Skeletal muscle tissue (tissue), 4 donors: ENCODE results near the gene MARCHF11. TPM values are rescaled to one million over a fixed set of nuclear protein-coding genes. Genes with fewer than 3 reads are reported as not detected.

Source experiments
- H3K27ac ChIP-seq: one replicate; pipeline ENCODE4 v1.7.0; 2013; ENCODE audit warnings: mild to moderate bottlenecking, low read depth, low read length, inconsistent platforms
- H3K27me3 ChIP-seq, 3 donors: one replicate each; pipeline ENCODE4 v1.7.0; 2013; ENCODE audit warnings: low read length in 3 of 3; ENCODE audit not compliant: control insufficient read depth in 3 of 3, insufficient read depth in 3 of 3
- H3K36me3 ChIP-seq, 3 donors: one replicate each; pipeline ENCODE4 v1.7.0; 2013; ENCODE audit warnings: low read length in 3 of 3; ENCODE audit not compliant: control insufficient read depth in 3 of 3, insufficient read depth in 3 of 3
- H3K4me1 ChIP-seq, 3 donors: one replicate each; pipeline ENCODE4 v1.7.0; 2013; ENCODE audit warnings: low read length in 3 of 3, mild to moderate bottlenecking in 3 of 3; ENCODE audit not compliant: control insufficient read depth in 3 of 3, insufficient read depth in 3 of 3
- H3K4me3 ChIP-seq, 3 donors: one replicate each; pipeline ENCODE4 v1.7.0; 2013; ENCODE audit warnings: low read length in 3 of 3
- H3K9ac ChIP-seq, 3 donors: one replicate each; pipeline ENCODE4 v1.7.0; 2013; ENCODE audit warnings: low read length in 3 of 3, mild to moderate bottlenecking in 3 of 3, moderate library complexity in 2 of 3, low read depth in 1 of 3
- H3K9me3 ChIP-seq, 3 donors: one replicate each; pipeline ENCODE4 v1.7.0; 2013; ENCODE audit warnings: low read length in 3 of 3; ENCODE audit not compliant: control insufficient read depth in 3 of 3
- total RNA-seq: library from RNA; depleted of rRNA; stranded (reverse); fragments of >200 nt; gene quantifications from one replicate; pipeline ENCODE4 v1.2.3, GENCODE V29; 2014
- donor health status: Osteomylitis.

MARCHF11 gene, protein sequence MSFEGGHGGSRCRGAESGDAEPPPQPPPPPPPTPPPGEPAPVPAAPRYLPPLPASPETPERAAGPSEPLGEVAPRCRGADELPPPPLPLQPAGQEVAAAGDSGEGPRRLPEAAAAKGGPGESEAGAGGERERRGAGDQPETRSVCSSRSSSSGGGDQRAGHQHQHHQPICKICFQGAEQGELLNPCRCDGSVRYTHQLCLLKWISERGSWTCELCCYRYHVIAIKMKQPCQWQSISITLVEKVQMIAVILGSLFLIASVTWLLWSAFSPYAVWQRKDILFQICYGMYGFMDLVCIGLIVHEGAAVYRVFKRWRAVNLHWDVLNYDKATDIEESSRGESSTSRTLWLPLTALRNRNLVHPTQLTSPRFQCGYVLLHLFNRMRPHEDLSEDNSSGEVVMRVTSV
- total RNA-seq, result 1.0 TPM

DNA sequence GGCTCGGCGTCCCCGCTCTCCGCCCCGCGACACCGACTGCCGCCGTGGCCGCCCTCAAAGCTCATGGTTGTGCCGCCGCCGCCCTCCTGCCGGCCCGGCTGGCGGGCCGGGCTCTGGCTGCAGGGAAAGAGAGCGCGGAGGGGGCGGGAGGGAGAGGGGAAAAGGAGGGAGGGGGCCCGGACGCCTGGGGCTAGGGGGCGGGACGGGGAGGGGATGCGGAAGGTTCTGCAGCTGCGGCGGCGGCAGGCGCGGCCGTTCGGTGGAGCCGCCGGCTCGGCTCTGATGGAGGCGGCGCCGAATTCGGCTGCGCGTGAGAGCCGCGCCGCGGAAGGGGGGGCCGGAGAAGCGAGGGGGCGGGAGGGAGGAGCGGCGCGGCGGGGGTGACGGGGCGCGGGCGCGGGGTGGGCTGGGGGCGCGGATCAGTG, at the start of gene MARCHF11:
MARCHF11 (minus strand) TSS at position 281 of the 425 bp plus-strand sequence; CDS start at position 65, 216 bp downstream.
- Histone ChIP-seq H3K4me3 (no peak within 1 kb of the TSS), H3K36me3 (no peaks in the 10 kb centered on the region), H3K4me1 (no peaks in the 10 kb centered on the region), H3K27me3 (peaks cover 20 to 38% (median 22%) of the 10 kb centered on the region in 3 donors), H3K9ac (no peak within 1 kb of the TSS), H3K9me3 (no peaks in the 10 kb centered on the region), H3K27ac (no peak within 1 kb of the TSS)

DNA sequence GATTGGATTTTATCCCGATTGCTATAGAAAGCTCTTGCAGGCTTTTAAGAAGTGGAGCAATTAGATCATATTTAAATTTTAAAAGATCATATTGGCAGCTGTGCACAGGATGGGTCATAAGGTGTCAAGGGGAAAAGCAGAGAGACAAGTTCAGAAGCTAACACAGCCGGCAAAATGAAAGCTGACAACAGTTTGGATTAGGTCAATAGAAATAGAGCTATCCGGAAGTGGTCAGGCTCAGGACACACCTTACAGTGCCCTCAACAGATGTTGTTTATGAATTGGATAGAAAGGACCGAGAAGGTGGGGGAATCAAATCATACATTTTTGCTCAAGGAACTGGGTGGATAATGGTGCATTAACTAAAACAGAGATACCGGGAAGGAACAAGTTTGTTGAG, 46.3 kb upstream of the MARCHF11 start:
- Histone ChIP-seq H3K4me1 (no peaks in the 10 kb centered on the region), H3K27ac (no peak overlapping the region), H3K9ac (no peak overlapping the region), H3K4me3 (no peak overlapping the region), H3K36me3 (no peaks in the 10 kb centered on the region), H3K27me3 (no peaks in the 10 kb centered on the region), H3K9me3 (no peaks in the 10 kb centered on the region)

DNA sequence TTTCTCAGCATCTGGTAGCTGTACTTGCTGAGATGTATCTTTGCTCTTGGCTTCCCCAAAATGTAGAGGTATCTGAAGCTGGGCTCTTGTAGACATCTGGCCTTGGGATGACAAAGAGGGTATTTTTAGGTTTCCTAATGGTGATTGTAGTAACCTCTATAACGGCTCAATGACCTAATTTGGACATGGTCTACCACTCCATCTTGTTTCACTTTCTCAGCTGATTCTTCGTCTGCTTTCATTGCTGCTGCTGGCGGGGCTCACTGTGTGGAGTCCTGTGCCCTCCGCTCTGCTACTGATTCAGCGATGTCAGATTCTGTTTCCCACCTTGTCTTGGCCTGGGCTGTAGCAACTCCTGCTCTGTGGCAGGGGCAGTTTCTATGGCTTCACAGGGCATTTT, 12.7 kb upstream of the MARCHF11 start:
- H3K9ac ChIP-seq, result no peak overlapping the region
- no peaks in the 10 kb centered on the region for H3K4me1 ChIP-seq
- no peaks in the 10 kb centered on the region for H3K36me3 ChIP-seq
- H3K27me3 ChIP-seq, result peaks cover 0 to 2% (median 0%) of the 10 kb centered on the region in 3 donors
- no peak overlapping the region for H3K4me3 ChIP-seq
- no peak overlapping the region for H3K27ac ChIP-seq
- H3K9me3 ChIP-seq, result no peaks in the 10 kb centered on the region

DNA sequence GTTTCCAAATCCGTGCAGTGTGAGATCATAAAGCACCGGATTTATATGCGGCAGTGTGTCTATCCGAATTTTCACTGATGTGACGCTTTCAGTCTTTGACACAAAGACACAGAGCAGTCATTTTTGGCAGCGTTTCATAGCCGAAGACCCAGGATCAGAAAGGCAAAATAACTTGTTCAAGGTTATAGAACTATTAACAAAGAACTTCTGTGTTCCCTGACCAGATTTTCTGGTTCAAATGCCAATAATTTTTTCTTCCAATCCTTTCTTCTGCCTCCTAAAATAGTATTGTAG, 1.1 kb upstream of the MARCHF11 start:
- H3K9me3 ChIP-seq, result no peaks in the 10 kb centered on the region
- no peak overlapping the region for H3K27ac ChIP-seq
- H3K9ac ChIP-seq, result no peak overlapping the region
- peaks cover 20 to 32% (median 22%) of the 10 kb centered on the region in 3 donors for H3K27me3 ChIP-seq
- H3K36me3 ChIP-seq, result no peaks in the 10 kb centered on the region
- H3K4me3 ChIP-seq, result no peak overlapping the region
- no peaks in the 10 kb centered on the region for H3K4me1 ChIP-seq

DNA sequence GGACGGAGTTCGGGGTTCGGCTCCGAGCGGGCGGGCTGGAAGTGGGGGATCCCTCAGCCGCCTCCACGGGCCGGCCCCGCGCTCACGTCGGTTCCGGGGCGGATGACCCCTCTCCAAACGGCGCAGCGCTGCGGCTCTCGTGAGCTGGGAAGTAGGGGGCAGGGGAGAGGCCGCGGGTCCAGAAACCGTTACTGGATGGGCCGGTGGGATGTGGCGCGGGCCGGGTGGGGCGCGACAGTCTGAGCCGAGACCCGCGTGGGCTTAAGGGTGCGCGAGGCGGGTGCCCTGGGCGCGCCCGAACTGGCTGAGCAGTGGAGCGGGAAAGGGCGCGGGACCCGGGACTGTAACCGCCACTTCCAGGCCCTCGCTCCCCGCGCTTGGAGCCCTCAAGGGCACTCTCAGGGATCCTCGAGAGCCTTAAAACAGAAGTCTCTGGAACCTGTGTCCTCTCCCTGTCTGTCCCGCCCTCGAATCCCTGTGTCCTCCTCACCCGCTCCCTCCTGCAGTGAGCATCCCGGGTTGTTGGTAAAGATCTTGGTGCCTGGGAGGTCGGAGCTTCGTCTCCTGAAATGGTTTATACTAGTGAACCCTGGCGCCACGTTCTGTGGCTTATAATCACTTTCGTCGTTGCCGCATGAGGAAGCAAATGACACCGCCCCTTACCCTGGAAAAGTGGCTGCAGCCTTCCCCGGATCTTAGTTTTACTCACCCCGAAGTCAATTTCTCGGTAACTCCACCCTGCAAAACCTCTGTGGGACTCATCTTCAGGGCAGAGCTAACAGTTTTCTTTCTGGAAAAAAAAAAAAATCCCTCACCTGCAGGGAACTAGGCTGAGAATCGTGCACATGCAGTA, 571 bp upstream of the MARCHF11 start:
- Histone ChIP-seq H3K4me3 (no peak overlapping the region), H3K27ac (no peak overlapping the region), H3K27me3 (peaks cover 20 to 35% (median 22%) of the 10 kb centered on the region in 3 donors), H3K9ac (no peak overlapping the region), H3K36me3 (no peaks in the 10 kb centered on the region), H3K4me1 (no peaks in the 10 kb centered on the region), H3K9me3 (no peaks in the 10 kb centered on the region)

DNA sequence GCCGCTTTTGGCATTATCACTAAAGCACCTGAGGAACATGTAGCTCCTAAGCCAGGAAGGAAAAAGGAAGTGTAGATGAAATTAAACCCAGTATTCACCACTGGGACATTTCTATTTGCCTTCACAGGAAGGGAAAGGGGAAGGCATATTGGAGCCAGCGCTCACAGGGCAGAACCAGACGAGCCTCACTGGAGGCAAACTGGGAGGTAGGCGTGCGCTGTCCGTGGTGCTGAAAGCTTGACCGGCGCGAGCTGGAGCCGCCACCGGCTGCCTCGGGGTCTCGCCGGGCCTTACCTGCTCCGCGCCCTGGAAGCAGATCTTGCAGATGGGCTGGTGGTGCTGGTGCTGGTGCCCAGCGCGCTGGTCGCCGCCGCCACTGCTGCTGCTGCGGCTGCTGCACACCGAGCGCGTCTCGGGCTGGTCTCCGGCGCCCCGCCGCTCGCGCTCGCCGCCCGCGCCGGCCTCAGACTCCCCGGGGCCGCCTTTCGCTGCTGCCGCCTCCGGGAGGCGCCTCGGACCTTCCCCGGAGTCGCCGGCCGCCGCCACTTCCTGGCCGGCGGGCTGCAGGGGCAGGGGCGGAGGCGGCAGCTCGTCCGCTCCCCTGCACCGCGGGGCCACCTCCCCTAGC, 732 bp downstream of the MARCHF11 start:
- no peak overlapping the region for H3K4me3 ChIP-seq
- H3K36me3 ChIP-seq, result no peaks in the 10 kb centered on the region
- no peak overlapping the region for H3K27ac ChIP-seq
- H3K27me3 ChIP-seq, result peaks cover 20 to 38% (median 22%) of the 10 kb centered on the region in 3 donors
- no peaks in the 10 kb centered on the region for H3K9me3 ChIP-seq
- H3K4me1 ChIP-seq, result no peaks in the 10 kb centered on the region
- no peak overlapping the region for H3K9ac ChIP-seq

DNA sequence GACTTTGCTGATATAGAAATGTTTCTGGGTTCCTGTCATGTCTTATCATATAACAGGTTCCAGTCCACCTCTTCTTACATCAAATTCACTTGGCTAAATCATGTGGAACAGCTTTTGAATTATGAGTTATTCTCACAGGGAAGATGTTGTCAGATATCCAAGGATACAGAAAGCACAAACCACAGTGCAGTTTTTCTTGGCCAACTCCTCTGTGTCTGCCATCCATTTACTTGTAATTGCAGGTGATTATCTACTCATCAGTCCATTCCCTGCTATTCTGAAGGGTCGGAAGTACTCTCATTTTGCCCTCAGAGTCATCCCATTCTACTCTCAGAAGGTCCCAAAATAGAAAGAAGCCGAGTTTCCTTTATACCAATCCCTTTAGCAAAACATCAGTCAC, 10.0 kb downstream of the MARCHF11 start:
- Histone ChIP-seq H3K9ac (no peak overlapping the region), H3K27me3 (peaks cover 0 to 2% (median 0%) of the 10 kb centered on the region in 3 donors), H3K27ac (no peak overlapping the region), H3K4me3 (no peak overlapping the region), H3K9me3 (no peaks in the 10 kb centered on the region), H3K36me3 (no peaks in the 10 kb centered on the region), H3K4me1 (no peaks in the 10 kb centered on the region)

DNA sequence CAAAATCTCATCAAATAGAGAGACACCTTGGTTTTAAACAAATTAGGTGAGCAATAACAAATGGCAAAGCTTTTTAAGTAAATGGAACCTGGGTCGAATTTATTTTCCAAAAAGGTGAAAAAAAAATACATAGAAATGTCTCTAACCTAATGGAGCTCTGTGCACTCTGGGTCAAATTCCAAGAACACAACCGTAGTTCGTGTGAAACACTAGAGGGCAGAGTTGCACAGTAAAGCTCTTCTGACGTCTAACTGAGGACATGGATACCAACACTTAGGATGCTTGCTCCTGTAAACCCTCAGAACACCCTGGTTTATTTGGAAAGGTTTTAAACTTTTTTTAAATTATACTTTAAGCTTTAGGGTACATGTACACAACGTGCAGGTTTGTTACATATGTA, 18.9 kb downstream of the MARCHF11 start:
- Histone ChIP-seq H3K27me3 (no peaks in the 10 kb centered on the region), H3K9me3 (no peaks in the 10 kb centered on the region), H3K4me1 (no peaks in the 10 kb centered on the region), H3K36me3 (no peaks in the 10 kb centered on the region), H3K9ac (no peak overlapping the region), H3K4me3 (no peak overlapping the region), H3K27ac (no peak overlapping the region)

DNA sequence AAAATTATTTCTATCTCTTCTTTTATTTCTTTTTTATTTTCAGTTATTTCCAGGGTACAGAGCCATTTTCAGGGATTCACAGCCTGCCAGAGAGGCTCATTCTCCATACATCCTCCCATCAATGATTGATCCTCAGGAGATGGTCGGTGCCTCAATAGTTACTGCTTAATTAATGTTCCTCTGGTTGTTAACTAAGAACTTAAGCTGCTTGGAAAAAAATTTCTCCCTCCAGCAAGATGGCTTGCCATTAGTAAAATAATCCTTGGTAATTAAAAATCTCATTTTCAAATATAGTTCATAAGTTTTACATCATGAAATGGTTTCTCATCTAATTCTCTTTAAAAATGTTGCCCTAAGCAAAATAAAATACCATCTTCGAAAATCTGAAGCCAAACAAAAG, 20.0 kb downstream of the MARCHF11 start:
- Histone ChIP-seq H3K4me3 (no peak overlapping the region), H3K27ac (no peak overlapping the region), H3K9ac (no peak overlapping the region), H3K9me3 (no peaks in the 10 kb centered on the region), H3K27me3 (no peaks in the 10 kb centered on the region), H3K36me3 (no peaks in the 10 kb centered on the region), H3K4me1 (no peaks in the 10 kb centered on the region)

DNA sequence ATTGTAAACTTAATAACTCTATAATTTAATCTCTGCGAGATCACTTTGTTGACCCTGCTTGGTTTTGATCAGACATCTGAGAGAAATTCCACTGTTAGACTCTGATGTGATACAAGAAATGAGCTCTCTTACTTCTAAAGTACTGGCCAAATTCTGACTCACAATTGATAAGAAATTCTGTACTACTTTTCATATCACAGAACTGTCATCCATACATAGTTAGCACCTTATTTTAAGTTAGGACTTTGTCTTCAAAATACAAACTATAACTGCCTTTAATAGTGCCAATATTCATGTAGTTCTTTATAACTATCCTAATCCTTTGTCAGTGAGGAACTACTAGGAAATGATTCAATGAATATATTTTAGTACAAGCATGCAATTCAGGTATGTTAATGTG, 23.4 kb downstream of the MARCHF11 start:
- Histone ChIP-seq H3K27me3 (no peaks in the 10 kb centered on the region), H3K36me3 (no peaks in the 10 kb centered on the region), H3K9ac (no peak overlapping the region), H3K27ac (no peak overlapping the region), H3K4me3 (no peak overlapping the region), H3K9me3 (no peaks in the 10 kb centered on the region), H3K4me1 (no peaks in the 10 kb centered on the region)
